Liver (tissue), 9 donors: Measurements from ENCODE around the gene SMURF2. TPM values are rescaled to one million over a fixed set of nuclear protein-coding genes. Genes with fewer than 3 reads are reported as not detected.

Experiments
- DNase-seq: peaks from one replicate; pipeline ENCODE4 v3.0.0-alpha.2; 2017; ENCODE audit warnings: low spot score
- H3K27ac ChIP-seq, 2 donors: one replicate each; pipeline ENCODE4 v1.7.0; 2013; ENCODE audit warnings: inconsistent platforms in 2 of 2, low read length in 2 of 2, control low read depth in 1 of 2, low read depth in 1 of 2, mild to moderate bottlenecking in 1 of 2
- H3K27me3 ChIP-seq, 4 donors: one replicate each; pipeline versions ENCODE4 v1.6.1 to v1.7.0; 2013; ENCODE audit warnings: low read length in 3 of 4, inconsistent platforms in 1 of 4, mild to moderate bottlenecking in 1 of 4, moderate library complexity in 1 of 4; ENCODE audit not compliant: control insufficient read depth in 4 of 4, insufficient read depth in 4 of 4
- H3K36me3 ChIP-seq, 4 donors: one replicate each; pipeline versions ENCODE4 v1.6.1 to v1.7.0; 2013; ENCODE audit warnings: low read length in 3 of 4, mild to moderate bottlenecking in 3 of 4, low read depth in 1 of 4, moderate library complexity in 1 of 4; ENCODE audit not compliant: control insufficient read depth in 4 of 4, insufficient read depth in 3 of 4
- H3K4me1 ChIP-seq, 4 donors: one replicate each; pipeline versions ENCODE4 v1.6.1 to v1.7.0; 2013; ENCODE audit warnings: low read length in 3 of 4, mild to moderate bottlenecking in 3 of 4, moderate library complexity in 1 of 4; ENCODE audit not compliant: control insufficient read depth in 4 of 4, insufficient read depth in 4 of 4
- H3K4me3 ChIP-seq, 3 donors: one replicate each; pipeline versions ENCODE4 v1.6.1 to v1.7.0; 2013; ENCODE audit warnings: low read length in 3 of 3, control low read depth in 1 of 3, low read depth in 1 of 3, mild to moderate bottlenecking in 1 of 3
- H3K9ac ChIP-seq, 2 donors: one replicate each; pipeline ENCODE4 v1.7.0; 2013; ENCODE audit warnings: low read length in 2 of 2, mild to moderate bottlenecking in 2 of 2, moderate library complexity in 2 of 2, control low read depth in 1 of 2, low read depth in 1 of 2
- H3K9me3 ChIP-seq, 4 donors: one replicate each; pipeline versions ENCODE4 v1.6.1 to v1.7.0; 2013; ENCODE audit warnings: low read length in 3 of 4; ENCODE audit not compliant: control insufficient read depth in 4 of 4
- ATF3 ChIP-seq: IDR thresholded peaks from 2 replicates; pipeline ENCODE4 v1.6.1; 2016; ENCODE audit warnings: antibody characterized with exemption
- EGR1 ChIP-seq, 2 donors: IDR thresholded peaks; 2 replicates each; pipeline ENCODE4 v1.6.1; 2016 to 2018; ENCODE audit warnings: antibody characterized with exemption in 2 of 2, low read depth in 2 of 2
- FOXA2 ChIP-seq: IDR thresholded peaks from 2 replicates; pipeline ENCODE4 v1.6.1; 2016; ENCODE audit warnings: antibody characterized with exemption
- HNF4A ChIP-seq, 2 donors: conservative IDR thresholded peaks; 2 replicates each; pipeline ENCODE4 v1.6.1; 2016; ENCODE audit warnings: antibody characterized with exemption in 2 of 2, mild to moderate bottlenecking in 2 of 2
- HNF4G ChIP-seq: IDR thresholded peaks from 2 replicates; pipeline ENCODE4 v1.6.1; 2016; ENCODE audit warnings: antibody characterized with exemption
- JUND ChIP-seq, 2 donors: IDR thresholded peaks; 2 replicates each; pipeline ENCODE4 v1.6.1; 2016; ENCODE audit warnings: antibody characterized with exemption in 2 of 2
- MAX ChIP-seq: IDR thresholded peaks from 2 replicates; pipeline ENCODE4 v1.6.1; 2016; ENCODE audit warnings: antibody characterized with exemption
- NR2F2 ChIP-seq: IDR thresholded peaks from 2 replicates; pipeline ENCODE4 v1.6.1; 2016; ENCODE audit warnings: antibody characterized with exemption
- REST ChIP-seq: IDR thresholded peaks from 2 replicates; pipeline ENCODE4 v1.6.1; 2016; ENCODE audit warnings: antibody characterized with exemption, mild to moderate bottlenecking
- RXRA ChIP-seq, 2 donors: IDR thresholded peaks; 2 replicates each; pipeline ENCODE4 v1.6.1; 2017 to 2018; ENCODE audit warnings: antibody characterized with exemption in 2 of 2, mild to moderate bottlenecking in 1 of 2
- SP1 ChIP-seq: IDR thresholded peaks from 2 replicates; pipeline ENCODE4 v1.6.1; 2018; ENCODE audit warnings: antibody characterized with exemption, mild to moderate bottlenecking
- TAF1 ChIP-seq: conservative IDR thresholded peaks from 2 replicates; pipeline ENCODE4 v1.6.1; 2016; ENCODE audit warnings: antibody characterized with exemption, mild to moderate bottlenecking
- YY1 ChIP-seq: IDR thresholded peaks from 2 replicates; pipeline ENCODE4 v1.6.1; 2016; ENCODE audit warnings: antibody characterized with exemption, mild to moderate bottlenecking
- ZBTB33 ChIP-seq: IDR thresholded peaks from 2 replicates; pipeline ENCODE4 v1.6.1; 2016; ENCODE audit warnings: antibody characterized with exemption
- WGBS: extraction: QIAGEN DNeasy Blood & Tissue Kit; methylation state at CpG from one replicate; pipeline ENCODE4 v1.1.7; 2013; 5-methylcytosine and 5-hydroxymethylcytosine counted together
- polyA plus RNA-seq, 2 donors: library from polyadenylated mRNA; stranded (reverse) in 1 of 2; unstranded in 1 of 2; fragments of 200-250 nt in 1 of 2; fragments of >200 nt in 1 of 2; fragmentation: Nextera tagmentation in 1 of 2; extraction: Ambion mirVana in 1 of 2; gene quantifications; one replicate each; pipeline versions ENCODE4 v1.2.1 to v1.2.3, GENCODE V29; 2013 to 2015
- total RNA-seq, 2 donors: library from RNA; depleted of rRNA; stranded (reverse); fragments of >200 nt; gene quantifications; one replicate each; pipeline ENCODE4 v1.2.3, GENCODE V29; 2014
- donor health status: healthy.
- donor health status: healthy.
- donor health status: healthy.
- donor health status: healthy.
- donor health status: healthy.

Gene SMURF2
- total and polyA plus RNA-seq, 4 donors: 2.0 to 6.9 (median 3.5) TPM

GRCh38 chr17:64603987-64604386 is 58.1 kb downstream of the SMURF2 start:
- TF ChIP-seq ZBTB33: no peak
- no peak for TF ChIP-seq JUND (IDR thresholded peaks at IDR 0.05)
- TF ChIP-seq NR2F2: no peak
- TF ChIP-seq RXRA (IDR thresholded peaks at IDR 0.05): no peak
- WGBS: 79% methylated on average over 1 of the region's 1 CpG
- no peaks in the 10 kb centered on the region for H3K27me3 ChIP-seq
- H3K4me3 ChIP-seq: no peak overlapping the region
- no peaks in the 10 kb centered on the region for H3K4me1 ChIP-seq
- H3K27ac ChIP-seq: no peak overlapping the region
- DNase-seq: no peak
- H3K9ac ChIP-seq: no peak overlapping the region
- no peaks in the 10 kb centered on the region for H3K9me3 ChIP-seq
- H3K36me3 ChIP-seq: no peaks in the 10 kb centered on the region

- WGBS: 95% methylated on average over 1 of the region's 1 CpG
- Histone ChIP-seq H3K9me3 (no peaks in the 10 kb centered on the region), H3K4me1 (no peaks in the 10 kb centered on the region), H3K4me3 (no peak overlapping the region), H3K27me3 (no peaks in the 10 kb centered on the region), H3K27ac (no peak overlapping the region), H3K36me3 (peaks cover 0 to 2% (median 0%) of the 10 kb centered on the region in 4 donors), H3K9ac (no peak overlapping the region)
- no peak for TF ChIP-seq EGR1 (IDR thresholded peaks at IDR 0.05; ENCODE audit: low read depth in 2 of 2)
- no peak for TF ChIP-seq ATF3
- no peak for TF ChIP-seq MAX
- no peak for TF ChIP-seq RXRA (IDR thresholded peaks at IDR 0.05)
- DNase-seq: no peak
Observed at GRCh38 chr17:64599827-64600226, 62.3 kb downstream of the SMURF2 start.

GRCh38 chr17:64599187-64599676 is 62.9 kb downstream of the SMURF2 start:
- no peaks in the 10 kb centered on the region for H3K9me3 ChIP-seq
- 78% methylated on average over 10 of the region's 10 CpGs for WGBS
- H3K36me3 ChIP-seq: peaks cover 0 to 2% (median 0%) of the 10 kb centered on the region in 4 donors
- H3K9ac ChIP-seq: no peak overlapping the region
- no peaks in the 10 kb centered on the region for H3K27me3 ChIP-seq
- H3K4me3 ChIP-seq: no peak overlapping the region
- no peak for DNase-seq
- TF ChIP-seq HNF4G (no peak), HNF4A (conservative IDR thresholded peaks at IDR 0.05) (no peak), RXRA (IDR thresholded peaks at IDR 0.05) (no peak), FOXA2 (no peak), SP1 (no peak), TAF1 (no peak), REST (no peak), YY1 (no peak)
- no peaks in the 10 kb centered on the region for H3K4me1 ChIP-seq
- no peak overlapping the region for H3K27ac ChIP-seq
